ENCODE data around the gene TENM3.

The TENM3 gene

DNA sequence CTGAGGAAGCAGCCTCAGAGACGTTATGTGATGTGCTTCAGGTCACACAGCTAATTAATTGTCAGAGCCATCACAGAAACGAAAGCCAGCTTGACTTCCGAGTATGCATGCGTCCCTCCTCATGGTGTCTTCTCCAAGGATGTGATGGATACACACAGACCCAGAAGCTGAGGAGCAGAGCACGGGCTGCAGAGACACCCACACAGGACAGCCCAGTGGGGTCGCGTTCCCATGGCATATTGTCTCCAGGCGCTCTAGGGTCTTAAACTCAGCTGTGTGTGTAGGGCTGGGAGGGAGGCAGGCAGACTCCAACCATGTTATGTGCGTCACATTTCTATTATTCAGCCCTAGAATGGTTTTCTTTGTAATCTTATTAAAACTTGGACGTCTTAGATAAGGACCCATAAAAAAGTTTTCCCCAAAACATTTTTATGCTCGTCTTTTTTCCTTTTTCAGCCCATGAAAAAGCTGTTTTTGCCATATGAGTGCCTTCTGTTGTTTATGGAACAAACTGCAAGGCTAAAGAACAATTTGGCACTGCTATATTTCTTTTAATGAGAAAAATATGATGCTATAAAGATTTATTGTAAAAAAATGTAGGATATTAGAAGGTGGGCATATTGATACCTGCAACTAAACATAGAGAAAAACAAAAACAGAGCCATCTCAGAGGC is 48.5 kb downstream of the TENM3 start:
- DNase-seq, result no peak

DNA sequence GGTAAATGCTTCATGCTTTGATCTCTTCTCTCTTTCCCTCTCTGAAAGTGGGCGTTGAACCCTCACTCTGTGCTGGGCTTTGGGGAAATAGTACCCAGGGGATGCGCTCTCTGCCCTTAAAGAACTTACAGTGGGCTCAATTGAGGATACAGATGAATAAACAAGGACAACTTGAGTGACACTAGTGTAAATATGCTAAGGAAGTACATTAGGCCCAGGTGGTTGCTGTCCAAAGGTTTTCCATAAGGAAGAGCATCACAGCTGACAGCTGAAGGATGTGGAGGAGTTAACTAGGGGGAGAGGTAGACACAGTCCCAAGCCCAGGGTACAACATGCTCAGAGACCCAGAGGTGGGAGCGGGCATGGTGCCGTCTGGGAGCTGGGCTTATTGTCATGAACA is 49.4 kb downstream of the TENM3 start:
- no peak for DNase-seq

DNA sequence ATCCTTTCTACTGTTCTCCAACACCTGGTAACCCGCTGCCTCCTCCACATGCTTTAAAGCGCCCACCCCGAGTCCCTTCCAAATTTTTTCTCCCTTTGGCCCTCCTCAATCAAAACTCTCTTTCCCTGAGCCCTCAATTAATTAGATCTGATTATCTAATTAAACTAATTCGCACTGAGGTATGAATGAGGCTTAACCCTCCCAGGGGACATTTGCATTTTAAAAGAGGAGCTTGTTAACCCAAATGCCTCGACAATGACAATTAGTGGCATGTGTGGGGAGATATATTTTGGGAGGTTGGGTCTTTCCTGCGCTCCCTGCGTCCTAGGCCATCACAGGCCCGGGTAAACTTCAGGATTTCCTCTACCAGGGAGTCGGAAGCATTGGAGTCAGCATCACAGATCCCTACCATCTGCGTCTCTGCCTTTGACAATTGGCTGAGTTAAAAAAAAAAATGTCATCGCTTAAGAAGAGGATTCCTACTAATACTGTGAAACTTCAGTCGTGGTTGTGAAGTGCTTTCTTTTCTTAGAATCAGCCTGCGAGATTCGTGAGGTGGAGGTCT is 50.6 kb downstream of the TENM3 start:
- DNase-seq, result no peak

DNA sequence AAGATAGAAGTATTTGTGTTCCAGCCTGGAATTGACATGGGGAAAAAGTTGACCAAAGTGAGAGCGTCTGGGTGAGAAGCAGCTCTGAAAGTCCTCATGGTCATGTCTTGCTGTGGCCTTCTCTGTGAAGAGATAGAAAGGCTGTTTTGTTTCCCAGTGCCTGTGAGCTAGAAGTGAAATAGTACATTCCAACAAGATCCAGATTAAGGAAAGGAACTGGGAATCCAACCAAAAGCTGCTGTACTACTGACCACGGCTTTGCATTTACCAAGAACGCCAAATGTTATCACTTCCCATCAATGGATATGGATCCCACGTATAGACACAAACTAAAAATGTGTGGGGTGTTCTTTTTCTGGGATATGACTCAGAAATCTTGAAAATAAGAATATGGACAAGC is 51.2 kb downstream of the TENM3 start:
- no peak for DNase-seq

GRCh38 chr4:182297659-182298058 is 54.5 kb downstream of the TENM3 start:
- no peak for DNase-seq

DNA sequence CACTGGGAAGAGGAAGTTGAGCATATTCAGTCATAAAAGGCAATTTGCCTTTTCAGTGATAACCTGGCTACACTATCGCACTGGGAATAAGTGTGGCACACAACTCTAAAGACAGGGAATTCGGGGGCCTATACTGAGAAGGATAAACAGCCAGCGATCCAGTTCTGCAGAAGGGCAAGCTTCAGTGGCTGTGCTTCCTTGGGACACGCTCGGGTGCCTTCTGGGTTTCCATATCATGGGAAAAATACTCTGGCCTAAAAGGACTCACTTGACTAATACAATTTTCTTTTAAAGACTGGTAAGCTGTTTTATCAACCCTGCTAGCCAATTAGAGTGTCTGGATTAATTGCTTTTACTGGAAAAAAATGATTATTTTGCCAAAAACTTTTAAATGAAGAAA is 58.5 kb downstream of the TENM3 start:
- no peak for DNase-seq

DNA sequence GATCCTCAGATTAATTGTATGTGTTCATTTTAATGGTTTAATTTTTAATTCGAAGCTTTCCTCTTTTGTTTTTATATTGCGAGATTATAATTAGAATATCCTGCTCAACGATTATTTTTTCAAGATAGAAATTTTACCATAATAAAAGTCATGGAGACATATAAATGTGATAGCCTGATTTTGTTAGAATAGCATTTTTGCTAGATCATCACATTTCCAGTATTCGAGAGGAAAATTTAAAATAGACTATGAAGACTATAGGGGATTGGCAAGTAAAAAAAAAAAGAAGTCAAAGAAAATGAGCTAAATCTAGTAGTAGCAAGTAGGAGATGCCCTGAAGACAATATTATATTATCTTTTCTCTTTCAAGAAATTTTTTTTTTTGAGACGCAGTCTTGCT is 60.6 kb downstream of the TENM3 start:
- DNase-seq, result no peak

DNA sequence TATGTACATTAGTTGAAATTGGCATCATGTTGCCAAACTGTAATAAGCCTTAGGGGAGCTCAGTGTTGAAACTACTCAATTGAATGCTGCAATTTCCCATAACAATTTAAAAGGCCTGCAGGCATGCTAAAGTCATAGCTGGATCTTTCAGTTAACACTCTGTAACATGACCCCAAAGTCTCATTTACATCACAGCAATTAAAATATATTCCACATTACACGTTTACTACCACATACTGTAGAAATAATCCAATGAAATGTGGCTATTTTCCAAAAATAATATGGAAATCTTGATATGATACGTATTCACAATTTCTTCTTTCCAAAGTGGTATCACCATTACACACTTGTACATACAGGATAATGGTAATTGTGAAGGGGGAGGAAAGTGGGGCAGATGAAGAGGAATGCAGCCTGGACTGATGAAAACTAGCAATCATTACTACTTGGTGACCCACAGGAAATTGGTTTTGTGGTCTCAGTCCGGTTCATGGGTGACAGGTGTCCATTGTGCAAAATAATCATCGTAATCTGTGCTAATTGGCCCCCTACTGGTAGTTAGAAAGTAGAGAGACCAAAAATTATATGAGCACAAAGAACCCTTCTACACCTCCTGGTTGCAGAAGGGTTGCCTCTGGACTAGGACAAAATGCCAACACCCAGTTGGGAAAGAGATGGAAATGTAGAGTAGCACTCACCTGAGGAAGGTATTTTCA is 63.7 kb downstream of the TENM3 start:
- DNase-seq, result no peak

- DNase-seq, result no peak
Observed at GRCh38 chr4:182307746-182308145, 64.5 kb downstream of the TENM3 start.

- DNase-seq, result no peak
Observed at GRCh38 chr4:182309877-182310276, 66.7 kb downstream of the TENM3 start.

GRCh38 chr4:182310316-182310715 is 67.1 kb downstream of the TENM3 start:
- no peak for DNase-seq

- DNase-seq, result no peak
Observed at GRCh38 chr4:182310962-182311361, 67.8 kb downstream of the TENM3 start.

DNA sequence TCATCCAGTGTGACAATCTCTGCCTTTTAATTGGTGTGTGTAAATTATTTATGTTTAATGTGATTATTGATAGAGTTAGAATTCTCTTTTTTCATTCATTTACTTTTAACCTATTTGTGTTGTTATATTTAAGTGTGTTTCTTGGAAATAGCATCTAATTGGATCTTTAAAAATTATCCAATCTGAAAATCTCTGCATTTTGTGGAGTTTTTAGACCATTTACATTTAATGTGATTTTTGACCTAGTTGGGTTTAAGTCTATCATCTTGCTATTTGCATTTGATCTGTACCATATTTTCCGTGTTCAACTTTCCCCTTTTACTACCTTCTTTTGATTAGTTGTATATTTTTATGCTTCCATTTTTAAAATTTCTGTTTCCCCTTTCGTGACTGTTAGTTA is 71.3 kb downstream of the TENM3 start:
- no peak for DNase-seq

GRCh38 chr4:182318256-182318655 is 75.1 kb downstream of the TENM3 start:
- DNase-seq, result no peak

GRCh38 chr4:182320092-182320491 is 76.9 kb downstream of the TENM3 start:
- no peak for DNase-seq

DNA sequence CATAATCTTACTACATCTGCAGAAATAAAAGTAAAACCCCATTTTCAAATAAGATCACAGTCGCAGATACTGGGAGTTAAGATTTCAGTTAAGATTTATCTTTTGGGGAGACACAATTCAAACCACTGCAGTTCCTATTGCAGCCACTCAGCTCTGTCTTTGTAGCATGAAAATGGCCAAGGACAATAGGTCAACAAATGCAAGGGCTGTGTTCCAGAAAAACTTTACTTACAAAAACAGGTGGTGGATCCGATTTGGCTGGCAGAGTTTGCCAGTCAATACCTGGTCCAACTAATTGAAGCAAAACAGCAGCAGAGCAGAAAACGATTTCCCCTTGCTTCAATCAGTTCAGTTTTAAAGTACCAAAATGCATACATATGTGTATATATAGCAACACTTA is 77.4 kb downstream of the TENM3 start:
- DNase-seq, result no peak

DNA sequence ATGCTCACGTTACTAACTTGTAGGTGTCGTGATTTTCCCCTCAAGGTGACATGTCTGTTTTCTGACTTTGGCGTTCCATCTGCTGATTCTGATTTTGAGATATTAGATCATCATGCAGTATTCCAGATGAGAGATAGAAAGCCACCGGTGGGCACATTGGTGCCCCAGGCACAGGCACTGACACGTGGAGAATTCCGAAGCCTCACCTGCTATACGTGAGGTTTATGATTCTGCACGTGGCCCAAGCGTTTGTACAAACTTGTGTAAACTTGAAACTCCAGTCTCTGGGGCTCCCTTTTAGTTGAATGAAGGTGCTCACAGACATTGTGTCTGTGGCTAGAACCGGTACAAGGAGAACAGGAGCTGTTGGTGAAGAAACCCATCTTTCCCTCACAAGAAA is 81.1 kb downstream of the TENM3 start:
- DNase-seq, result no peak

DNA sequence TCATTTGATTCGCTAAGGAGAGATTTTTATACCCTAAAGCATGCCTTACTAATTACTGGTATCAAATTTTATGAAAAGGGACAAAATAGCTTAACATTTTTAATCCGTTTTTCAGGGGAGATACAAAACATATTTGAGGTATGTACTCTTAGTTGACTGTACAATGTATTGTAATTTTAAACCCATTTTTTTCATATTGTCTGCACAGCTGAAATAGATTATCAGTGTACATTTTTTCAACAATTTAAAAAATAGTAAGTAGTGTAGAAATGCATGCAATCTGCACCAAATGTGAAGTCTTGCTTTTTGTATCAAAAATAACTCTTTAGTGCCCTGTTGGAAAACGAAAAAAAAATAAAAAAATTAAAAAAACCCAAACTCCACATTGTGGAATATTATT is 82.2 kb downstream of the TENM3 start:
- no peak for DNase-seq

DNA sequence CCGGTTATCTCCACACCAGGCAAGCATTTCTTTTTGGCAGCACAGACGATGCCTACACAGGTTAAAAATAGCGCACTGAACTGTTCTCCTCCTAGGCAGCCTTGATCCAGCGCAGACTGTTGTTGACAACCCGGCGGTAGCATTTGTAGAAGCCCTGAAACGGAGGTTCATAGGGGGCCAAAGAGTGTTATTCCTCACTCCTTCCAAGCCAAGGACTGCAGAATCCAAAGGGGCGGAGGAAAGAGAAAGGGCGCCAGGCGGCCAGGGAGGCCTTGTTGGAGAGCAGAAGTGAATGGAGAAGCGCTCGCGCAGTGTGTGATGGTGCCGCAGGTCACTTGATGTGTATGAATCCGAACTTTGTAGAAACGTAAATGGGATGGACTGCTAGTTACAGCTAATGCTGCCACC is 82.7 kb downstream of the TENM3 start:
- no peak for DNase-seq

GRCh38 chr4:182328505-182328904 is 85.3 kb downstream of the TENM3 start:
- no peak for DNase-seq

DNA sequence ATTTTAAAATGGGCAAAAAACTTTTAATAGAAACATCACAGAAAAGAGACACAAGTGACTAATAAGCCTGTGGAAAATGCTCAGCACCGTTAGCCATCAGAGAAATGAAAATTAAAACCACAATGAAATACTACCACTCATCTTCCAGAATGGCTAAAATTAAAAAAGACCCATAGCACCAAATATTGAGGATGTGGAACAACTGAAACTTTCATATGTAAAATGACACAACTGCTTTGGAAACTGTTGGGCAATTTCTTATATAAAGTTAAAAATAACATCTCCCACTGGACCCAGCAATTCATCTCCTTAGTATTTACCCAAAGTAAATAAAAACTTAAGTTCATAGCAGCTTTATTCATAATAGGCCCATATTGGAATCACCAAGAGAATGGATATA is 94.2 kb downstream of the TENM3 start:
- DNase-seq, result no peak

DNA sequence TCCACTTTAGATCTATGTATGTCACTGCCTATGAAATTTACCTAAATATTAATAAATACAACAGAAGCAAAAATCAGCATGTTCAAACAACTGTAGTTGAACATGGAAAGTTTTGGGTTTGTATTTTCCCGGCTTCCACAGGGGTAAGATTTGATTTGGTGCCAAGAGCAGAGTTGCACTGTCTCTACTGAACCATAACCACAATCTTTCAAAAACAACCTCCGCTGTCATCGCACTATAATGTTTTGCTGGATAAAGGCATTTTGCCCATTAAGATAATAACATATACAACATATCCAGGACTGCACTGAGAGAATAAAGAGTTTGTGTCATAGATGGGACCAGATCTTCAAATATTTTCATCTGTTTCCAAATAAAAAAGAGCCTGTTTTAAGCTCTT is 94.9 kb downstream of the TENM3 start:
- DNase-seq, result no peak

GRCh38 chr4:182338746-182339145 is 95.5 kb downstream of the TENM3 start:
- DNase-seq, result no peak

GRCh38 chr4:182339221-182339641 is 96.0 kb downstream of the TENM3 start:
- DNase-seq, result no peak

DNA sequence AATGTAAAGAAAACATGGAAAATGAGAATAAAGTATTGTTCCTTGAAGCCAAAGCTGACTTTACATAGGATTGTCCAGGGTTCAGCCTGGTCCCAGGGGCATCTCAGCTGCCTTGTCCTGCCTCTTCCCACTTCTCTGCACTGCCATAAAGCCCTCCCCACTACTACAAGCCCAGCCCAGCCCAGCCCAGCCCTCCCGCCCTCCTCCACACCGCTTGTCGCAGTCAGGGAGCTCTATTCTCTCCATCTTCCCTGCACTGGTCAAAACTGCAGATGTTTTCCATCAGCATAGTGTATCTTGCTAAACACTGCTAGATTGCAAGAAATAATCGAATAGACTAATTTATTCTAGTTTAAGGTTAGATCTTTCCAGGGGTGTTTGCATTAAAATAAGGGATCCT is 100.3 kb downstream of the TENM3 start:
- no peak for DNase-seq
